HepG2 (cell line): ENCODE results near the gene NRDE2. TPM values are rescaled to one million over a fixed set of nuclear protein-coding genes. Genes with fewer than 3 reads are reported as not detected.
A peak's percentile ranks its signal among the peaks of the same experiment; 100 is the strongest.

Source experiments
- ATF7-NPFF ChIP-seq: sonication (generic); formaldehyde crosslinking; IDR thresholded peaks from 2 replicates; pipeline ENCODE4 v1.8.1; 2023; ENCODE audit warnings: mild to moderate bottlenecking, low read depth, missing genetic modification reagents, moderate library complexity
- CREM ChIP-seq, 2 experiments: sonication (generic) in 1 of 2; formaldehyde crosslinking in 1 of 2; IDR thresholded peaks; 2 replicates each; pipeline versions ENCODE4 v1.4.0 to v1.6.1; 2016 to 2020; ENCODE audit warnings: antibody characterized with exemption in 1 of 2, mild to moderate bottlenecking in 1 of 2, missing genetic modification reagents in 1 of 2
- E2F5 ChIP-seq: sonication (generic); formaldehyde crosslinking; conservative IDR thresholded peaks from 2 replicates; pipeline ENCODE4 v1.4.0; 2020; ENCODE audit warnings: missing genetic modification reagents
- ETV5 ChIP-seq: IDR thresholded peaks from 2 replicates; pipeline ENCODE4 v1.6.1; 2018; ENCODE audit warnings: missing biosample characterization, missing genetic modification reagents, inconsistent platforms, borderline replicate concordance
- ETV6 ChIP-seq: sonication (generic); formaldehyde crosslinking; conservative IDR thresholded peaks from 2 replicates; pipeline ENCODE4 v1.4.0; 2020; ENCODE audit warnings: missing genetic modification reagents
- FOXO1 ChIP-seq: sonication (generic); formaldehyde crosslinking; IDR thresholded peaks from 2 replicates; pipeline ENCODE4 v1.4.0; 2020; ENCODE audit warnings: missing genetic modification reagents
- GABPA ChIP-seq, 2 experiments: IDR thresholded peaks; 2 replicates each; pipeline ENCODE4 v1.6.1; 2011 to 2016; ENCODE audit warnings: low read depth in 2 of 2, low read length in 1 of 2, missing biosample characterization in 1 of 2, missing genetic modification characterization in 1 of 2
- GATAD2A ChIP-seq: IDR thresholded peaks from 2 replicates; pipeline ENCODE4 v1.6.1; 2016
- MIXL1 ChIP-seq: IDR thresholded peaks from 2 replicates; pipeline ENCODE4 v1.6.1; 2016
- MLX ChIP-seq: IDR thresholded peaks from 2 replicates; pipeline ENCODE4 v1.6.1; 2016
- NFKBIZ ChIP-seq: IDR thresholded peaks from 2 replicates; pipeline ENCODE4 v1.6.1; 2018; ENCODE audit warnings: missing genetic modification reagents, missing compliant biosample characterization
- PHF8 ChIP-seq: sonication (generic); formaldehyde crosslinking; IDR thresholded peaks from 2 replicates; pipeline ENCODE4 v1.5.0; 2020; ENCODE audit warnings: missing genetic modification reagents
- RBM39 ChIP-seq: fragments of 200-400 bp; formaldehyde crosslinking; IDR thresholded peaks from one replicate; pipeline ENCODE4 v1.6.1; 2018; ENCODE audit warnings: antibody characterized with exemption, mild to moderate bottlenecking, low read depth, low read length; ENCODE audit not compliant: poor library complexity, severe bottlenecking
- SOX6 ChIP-seq, 2 experiments: fragments of 450-650 bp in 1 of 2; sonication (generic) in 1 of 2; formaldehyde crosslinking in 1 of 2; IDR thresholded peaks; 2 replicates each; pipeline versions ENCODE4 v1.4.0 to v1.6.1; 2017 to 2020; ENCODE audit warnings: antibody characterized with exemption in 1 of 2, mild to moderate bottlenecking in 1 of 2, missing genetic modification reagents in 1 of 2
- YEATS4 ChIP-seq: sonication (generic); formaldehyde crosslinking; IDR thresholded peaks from 2 replicates; pipeline ENCODE4 v1.4.0; 2020; ENCODE audit warnings: missing genetic modification reagents, borderline replicate concordance
- ZBTB21 ChIP-seq: sonication (generic); formaldehyde crosslinking; IDR thresholded peaks from 2 replicates; pipeline ENCODE4 v1.4.0; 2020; ENCODE audit warnings: missing genetic modification reagents
- ZNF407 ChIP-seq: sonication (generic); formaldehyde crosslinking; IDR thresholded peaks from one replicate; pipeline ENCODE4 v1.5.1; 2020; ENCODE audit warnings: mild to moderate bottlenecking, missing genetic modification reagents; ENCODE audit errors: not compliant biosample characterization
- ZNF546 ChIP-seq: sonication (generic); formaldehyde crosslinking; conservative IDR thresholded peaks from 2 replicates; pipeline ENCODE4 v1.8.1; 2023; ENCODE audit warnings: mild to moderate bottlenecking, missing genetic modification reagents
- ZNF781 ChIP-seq: sonication (generic); formaldehyde crosslinking; IDR thresholded peaks from 2 replicates; pipeline ENCODE4 v1.5.1; 2020; ENCODE audit warnings: borderline replicate concordance, mild to moderate bottlenecking, missing genetic modification reagents; ENCODE audit errors: not compliant biosample characterization
- polyA plus RNA-seq, 8 experiments: library from polyadenylated mRNA; depleted of rRNA in 3 of 8; stranded (reverse) in 7 of 8; unstranded in 1 of 8; fragments of >200 nt; fragmentation: Illumina TruSeq in 4 of 8; extraction: Trizol in 4 of 8; gene quantifications; 2 replicates each; pipeline versions ENCODE4 v1.2.1 to v1.2.3, GENCODE V29; 2011 to 2016; ENCODE audit warnings: low read depth in 4 of 8, missing spikeins in 1 of 8, mixed read lengths in 1 of 8; ENCODE audit not compliant: insufficient read depth in 1 of 8
- total RNA-seq, 5 experiments: library from RNA; depleted of rRNA; stranded (reverse); fragments of >200 nt; fragmentation: Illumina TruSeq; extraction: Trizol; gene quantifications; 2 replicates each; pipeline ENCODE4 v1.2.3, GENCODE V29; 2016; ENCODE audit warnings: low read depth in 1 of 5

NRDE2 gene
- total and polyA plus RNA-seq, 2 of the 13 experiments (the other 11 are each of a cell fraction or from before 2014, with no cell fraction given): 5.6 to 12.5 TPM

GRCh38 chr14:90256354-90257131, 75.2 kb downstream of the NRDE2 start, which contains the start of gene PSMC1 (continued):
- TF ChIP-seq ETV6 (CRISPR knock-in tag) (0 out of 2 replicates have a peak, but pooled peaks have one; percentile 29), ETV5 (peak; percentile 76; the same call in 1 of the 2 replicates), FOXO1 (peak; percentile 74), E2F5 (peak; percentile 52; the same call in 1 of the 2 replicates), GABPA (IDR thresholded peaks at IDR 0.05; ENCODE audit: low read depth, low read length) (peak; percentile 89), GABPA (CRISPR knock-in tag; IDR thresholded peaks at IDR 0.05; ENCODE audit: low read depth) (peak; percentile 98), ATF7-NPFF (no peak), SOX6 (IDR thresholded peaks at IDR 0.05) (no peak), SOX6 (CRISPR knock-in tag; IDR thresholded peaks at IDR 0.05) (peak; percentile 24; the same call in 1 of the 2 replicates), GATAD2A (peak; percentile 65; the same call in 1 of the 2 replicates), RBM39 (peak; percentile 30), CREM (IDR thresholded peaks at IDR 0.05) (peak; percentile 72), CREM (CRISPR knock-in tag; IDR thresholded peaks at IDR 0.05) (no peak), YEATS4 (CRISPR knock-in tag) (peak; percentile 51; the same call in 1 of the 2 replicates), ZBTB21 (peak; percentile 50), NFKBIZ (CRISPR knock-in tag) (peak; percentile 51; the same call in 1 of the 2 replicates), ZNF407 (peak; percentile 57), PHF8 (CRISPR knock-in tag) (peak; percentile 98), ZNF781 (peak; percentile 34), MLX (CRISPR knock-in tag) (peak; percentile 41; the same call in 1 of the 2 replicates), ZNF546 (CRISPR knock-in tag) (0 out of 2 replicates have a peak, but pooled peaks have one; percentile 62), MIXL1 (CRISPR knock-in tag) (peak; percentile 74)
